Iris pigment epithelial cell (primary cell): Measurements from ENCODE around the gene SNX22.
"Not testable (repeated sequence)": the region's sequence is repeated elsewhere in the genome, so short reads cannot be mapped to it uniquely, and the experiment has no call there.

ENCODE experiments used
- DNase-seq: peaks from one replicate; pipeline ENCODE4 v3.0.0-alpha.2; 2011; ENCODE audit warnings: low read depth

Gene SNX22

GRCh38 chr15:64151727-64152506 lies at the start of gene SNX22:
TSS of gene SNX22 (plus strand) at chr15:64151731. CDS start at chr15:64151776, 45 bp downstream.
- no peak for DNase-seq

GRCh38 chr15:64102497-64102896 lies 49.0 kb upstream of the SNX22 start:
- no peak for DNase-seq

- DNase-seq = peak; percentile 91
Measured at GRCh38 chr15:64105113-64105704, 46.3 kb upstream of the SNX22 start.

- no peak for DNase-seq
Measured at GRCh38 chr15:64107337-64107736, 44.2 kb upstream of the SNX22 start.

- DNase-seq = not testable (repeated sequence)
Measured at GRCh38 chr15:64110108-64110701, 41.3 kb upstream of the SNX22 start.

- DNase-seq = no peak
Measured at GRCh38 chr15:64110950-64111678, 40.4 kb upstream of the SNX22 start.

GRCh38 chr15:64111679-64112050 lies 39.9 kb upstream of the SNX22 start:
- DNase-seq = no peak

- peak; percentile 11 for DNase-seq
Measured at GRCh38 chr15:64112073-64112772, 39.3 kb upstream of the SNX22 start.

GRCh38 chr15:64112904-64113303 lies 38.6 kb upstream of the SNX22 start:
- peak; percentile 54 for DNase-seq

GRCh38 chr15:64117759-64118487 lies 33.6 kb upstream of the SNX22 start:
- no peak for DNase-seq

- DNase-seq = not testable (repeated sequence)
Measured at GRCh38 chr15:64120322-64120721, 31.2 kb upstream of the SNX22 start.

GRCh38 chr15:64121614-64122013 lies 29.9 kb upstream of the SNX22 start:
- DNase-seq = no peak

- DNase-seq = no peak
Measured at GRCh38 chr15:64122444-64122843, 29.1 kb upstream of the SNX22 start.

GRCh38 chr15:64122936-64123351 lies 28.6 kb upstream of the SNX22 start:
- no peak for DNase-seq

- DNase-seq = no peak
Measured at GRCh38 chr15:64125978-64126377, 25.6 kb upstream of the SNX22 start.

- DNase-seq = no peak
Measured at GRCh38 chr15:64127521-64128270, 23.8 kb upstream of the SNX22 start.

- no peak for DNase-seq
Measured at GRCh38 chr15:64130159-64130558, 21.4 kb upstream of the SNX22 start.

GRCh38 chr15:64131547-64131946 lies 20.0 kb upstream of the SNX22 start:
- DNase-seq = no peak

- DNase-seq = no peak
Measured at GRCh38 chr15:64132217-64132616, 19.3 kb upstream of the SNX22 start.

- DNase-seq = no peak
Measured at GRCh38 chr15:64133623-64134344, 17.7 kb upstream of the SNX22 start.
